ENCODE results near the gene SOBP. TPM values are rescaled to one million over a fixed set of nuclear protein-coding genes. Genes with fewer than 3 reads are reported as not detected.

Gene SOBP
- total RNA-seq, 2 experiments from 2014 or later: 0.05 to 0.17 TPM

- Histone ChIP-seq H3K9me3 (ENCODE audit: control insufficient read depth in 1 of 2, insufficient read depth in 1 of 2, low read length in 2 of 2) (no peaks in the 10 kb centered on the region), H3K36me3 (ENCODE audit: insufficient read depth, low read length) (no peaks in the 10 kb centered on the region), H3K27ac (ENCODE audit: low read depth in 1 of 2, low read length in 2 of 2) (no peak overlapping the region), H3K27me3 (ENCODE audit: control insufficient read depth in 1 of 2, insufficient read depth in 2 of 2, low read length in 2 of 2) (no peaks in the 10 kb centered on the region), H3K4me1 (ENCODE audit: insufficient read depth, low read length) (peaks cover 4% of the 10 kb centered on the region), H3K4me3 (ENCODE audit: low read length) (no peak overlapping the region)
- intact Hi-C loops (cut with DNase I, micrococcal nuclease): no loop called here
- ATAC-seq (ENCODE audit: poor library complexity): no peak
- H3K27ac Mint-ChIP-seq: no peak overlapping the region
- peaks cover 24% of the 10 kb centered on the region for H3K4me1 Mint-ChIP-seq (ENCODE audit: low read depth)
- H3K9me3 Mint-ChIP-seq: no peaks in the 10 kb centered on the region
- DNase-seq: no peak
- ChIA-PET CTCF (interaction anchor here (1.0 kb wide), 1 partner anchor 9 kb away, joined by 3 read pairs; no protein-coding TSS in a partner anchor), POLR2A (no interaction called here)
- no peaks in the 10 kb centered on the region for H3K36me3 Mint-ChIP-seq (ENCODE audit: low read depth)
- no peak overlapping the region for H3K4me3 Mint-ChIP-seq
- H3K27me3 Mint-ChIP-seq: no peaks in the 10 kb centered on the region
- no peak for TF ChIP-seq CTCF (IDR thresholded peaks at IDR 0.05)
Observed at GRCh38 chr6:107695061-107695720, 205.3 kb downstream of the SOBP start.

GRCh38 chr6:107697682-107698081 is 207.8 kb downstream of the SOBP start:
- POLR2A ChIA-PET: interaction anchor here (0.6 to 1.4 kb wide), 2 partner anchors 73 to 179 kb away, joined by 3 read pairs; no protein-coding TSS in a partner anchor
- ATAC-seq (ENCODE audit: poor library complexity): no peak
- no peak for DNase-seq
- Mint-ChIP-seq H3K27ac (peak overlapping the region; percentile 36), H3K4me1 (ENCODE audit: low read depth) (peaks cover 28% of the 10 kb centered on the region), H3K4me3 (no peak overlapping the region), H3K27me3 (no peaks in the 10 kb centered on the region), H3K36me3 (ENCODE audit: low read depth) (peaks cover 6% of the 10 kb centered on the region), H3K9me3 (no peaks in the 10 kb centered on the region)
- Histone ChIP-seq H3K36me3 (ENCODE audit: insufficient read depth, low read length) (no peaks in the 10 kb centered on the region), H3K9me3 (ENCODE audit: control insufficient read depth in 1 of 2, insufficient read depth in 1 of 2, low read length in 2 of 2) (no peaks in the 10 kb centered on the region), H3K4me3 (ENCODE audit: low read length) (no peak overlapping the region), H3K27ac (ENCODE audit: low read depth in 1 of 2, low read length in 2 of 2) (no peak overlapping the region), H3K27me3 (ENCODE audit: control insufficient read depth in 1 of 2, insufficient read depth in 2 of 2, low read length in 2 of 2) (no peaks in the 10 kb centered on the region), H3K4me1 (ENCODE audit: insufficient read depth, low read length) (no peaks in the 10 kb centered on the region)
- CTCF ChIA-PET: interaction anchor here (2.4 kb wide), 1 partner anchor 151 kb away, joined by 7 read pairs; no protein-coding TSS in a partner anchor
- TF ChIP-seq CTCF (IDR thresholded peaks at IDR 0.05): no peak
- intact Hi-C loops (cut with DNase I, micrococcal nuclease): no loop called here

- Histone ChIP-seq H3K4me3 (ENCODE audit: low read length) (no peak overlapping the region), H3K9me3 (ENCODE audit: control insufficient read depth in 1 of 2, insufficient read depth in 1 of 2, low read length in 2 of 2) (no peaks in the 10 kb centered on the region), H3K27me3 (ENCODE audit: control insufficient read depth in 1 of 2, insufficient read depth in 2 of 2, low read length in 2 of 2) (no peaks in the 10 kb centered on the region), H3K27ac (ENCODE audit: low read depth in 1 of 2, low read length in 2 of 2) (no peak overlapping the region), H3K36me3 (ENCODE audit: insufficient read depth, low read length) (peaks cover under 1% of the 10 kb centered on the region), H3K4me1 (ENCODE audit: insufficient read depth, low read length) (no peaks in the 10 kb centered on the region)
- H3K27me3 Mint-ChIP-seq: no peaks in the 10 kb centered on the region
- H3K36me3 Mint-ChIP-seq (ENCODE audit: low read depth): peaks cover 10% of the 10 kb centered on the region
- ChIA-PET POLR2A (interaction anchor here (0.6 to 2.2 kb wide), 3 partner anchors 11 to 178 kb away, joined by 3 to 4 read pairs (median 3); no protein-coding TSS in a partner anchor), CTCF (interaction anchor here (2.4 kb wide), 1 partner anchor 150 kb away, joined by 7 read pairs; no protein-coding TSS in a partner anchor)
- H3K9me3 Mint-ChIP-seq: no peaks in the 10 kb centered on the region
- ATAC-seq (ENCODE audit: poor library complexity): no peak
- no peak overlapping the region for H3K4me3 Mint-ChIP-seq
- intact Hi-C loops (cut with DNase I, micrococcal nuclease): no loop called here
- DNase-seq: no peak
- peak overlapping the region; percentile 36 for H3K27ac Mint-ChIP-seq
- no peak for TF ChIP-seq CTCF (IDR thresholded peaks at IDR 0.05)
- H3K4me1 Mint-ChIP-seq (ENCODE audit: low read depth): peaks cover 31% of the 10 kb centered on the region
Observed at GRCh38 chr6:107698146-107698545, 208.2 kb downstream of the SOBP start.
